SH-SY5Y (cell line): ENCODE data around the gene IQSEC3.

Experiments
- GATA2 ChIP-seq: IDR thresholded peaks from 2 replicates; pipeline ENCODE4 v1.6.1; 2011; ENCODE audit warnings: mild to moderate bottlenecking, low read depth, low read length
- GATA3 ChIP-seq: IDR thresholded peaks from 2 replicates; pipeline ENCODE4 v1.6.1; 2011; ENCODE audit warnings: low read depth, mild to moderate bottlenecking, low read length, moderate library complexity

- TF ChIP-seq GATA2 = no peak
- no peak for TF ChIP-seq GATA3
These were observed 49.7 kb downstream of the IQSEC3 start for GRCh38 chr12:115960-116915.
